H9 (cell line): ENCODE measurements around the gene SH3RF3. TPM values are rescaled to one million over a fixed set of nuclear protein-coding genes. Genes with fewer than 3 reads are reported as not detected.

Experiments
- DNase-seq: peaks from one replicate; pipeline ENCODE4 v3.0.0-alpha.2; 2017
- H2AFZ ChIP-seq: one replicate; pipeline ENCODE4 v1.6.1; 2013; ENCODE audit warnings: mild to moderate bottlenecking, low read length, control low read depth, moderate library complexity
- H2AK5ac ChIP-seq: 2 replicates; pipeline ENCODE4 v1.6.1; 2013; ENCODE audit warnings: low read length, control low read depth, mixed read lengths; ENCODE audit not compliant: insufficient read length
- H2BK120ac ChIP-seq: one replicate; pipeline ENCODE4 v1.6.1; 2013; ENCODE audit warnings: low read depth, mild to moderate bottlenecking, low read length, control low read depth, inconsistent platforms; ENCODE audit not compliant: poor library complexity, severe bottlenecking
- H2BK12ac ChIP-seq: 2 replicates; pipeline ENCODE4 v1.6.1; 2013; ENCODE audit warnings: low read length, control low read depth, mixed read lengths, low read depth; ENCODE audit not compliant: insufficient read length
- H2BK15ac ChIP-seq: 2 replicates; pipeline ENCODE4 v1.6.1; 2013; ENCODE audit warnings: low read depth, low read length, control low read depth
- H2BK20ac ChIP-seq: one replicate; pipeline ENCODE4 v1.6.1; 2013; ENCODE audit warnings: low read depth, mild to moderate bottlenecking, low read length, control low read depth, inconsistent platforms; ENCODE audit not compliant: poor library complexity, severe bottlenecking
- H2BK5ac ChIP-seq: 2 replicates; pipeline ENCODE4 v1.6.1; 2013; ENCODE audit warnings: low read length, control low read depth, mixed read lengths; ENCODE audit not compliant: insufficient read length
- H3K14ac ChIP-seq: 2 replicates; pipeline ENCODE4 v1.6.1; 2013; ENCODE audit warnings: low read length, control low read depth; ENCODE audit not compliant: insufficient read depth
- H3K18ac ChIP-seq: 2 replicates; pipeline ENCODE4 v1.6.1; 2013; ENCODE audit warnings: low read depth, mild to moderate bottlenecking, mixed read lengths, low read length, control low read depth; ENCODE audit not compliant: insufficient read length
- H3K23ac ChIP-seq: 2 replicates; pipeline ENCODE4 v1.6.1; 2013; ENCODE audit warnings: low read length, control low read depth, mixed read lengths, low read depth; ENCODE audit not compliant: insufficient read length
- H3K23me2 ChIP-seq: 2 replicates; pipeline ENCODE4 v1.6.1; 2013; ENCODE audit warnings: low read depth, mild to moderate bottlenecking, mixed read lengths, low read length, control low read depth; ENCODE audit not compliant: insufficient read length, poor library complexity, severe bottlenecking
- H3K27ac ChIP-seq: 2 replicates; pipeline ENCODE4 v1.5.1; 2013; ENCODE audit warnings: low read length, control low read depth, mixed read lengths, low read depth; ENCODE audit not compliant: insufficient read length
- H3K27me3 ChIP-seq: 2 replicates; pipeline ENCODE4 v1.6.1; 2013; ENCODE audit warnings: low read length, control low read depth, inconsistent platforms; ENCODE audit not compliant: insufficient read depth
- H3K4ac ChIP-seq: 2 replicates; pipeline ENCODE4 v1.6.1; 2013; ENCODE audit warnings: low read depth, mild to moderate bottlenecking, control low read depth, inconsistent platforms, low read length, moderate library complexity
- H3K4me1 ChIP-seq: 2 replicates; pipeline ENCODE4 v1.6.1; 2013; ENCODE audit warnings: low read length, control low read depth, inconsistent platforms; ENCODE audit not compliant: insufficient read depth
- H3K4me2 ChIP-seq: 2 replicates; pipeline ENCODE4 v1.6.1; 2013; ENCODE audit warnings: low read length, control low read depth, mixed read lengths; ENCODE audit not compliant: insufficient read length, insufficient read depth
- H3K56ac ChIP-seq: 2 replicates; pipeline ENCODE4 v1.6.1; 2013; ENCODE audit warnings: low read depth, mild to moderate bottlenecking, mixed read lengths, low read length, control low read depth; ENCODE audit not compliant: insufficient read length
- H3K79me1 ChIP-seq: 2 replicates; pipeline ENCODE4 v1.6.1; 2013; ENCODE audit warnings: low read depth, mild to moderate bottlenecking, moderate library complexity, low read length, control low read depth, inconsistent platforms; ENCODE audit not compliant: insufficient read depth, poor library complexity, severe bottlenecking
- H3K79me2 ChIP-seq: 2 replicates; pipeline ENCODE4 v1.6.1; 2013; ENCODE audit warnings: low read length, control low read depth, inconsistent platforms; ENCODE audit not compliant: insufficient read depth
- H3K9ac ChIP-seq: 2 replicates; pipeline ENCODE4 v1.6.1; 2013; ENCODE audit warnings: low read length, control low read depth, mixed read lengths; ENCODE audit not compliant: insufficient read length; ENCODE audit errors: extremely low read depth
- H3K9me3 ChIP-seq: one replicate; pipeline ENCODE4 v1.6.1; 2013; ENCODE audit warnings: low read depth, low read length, inconsistent platforms; ENCODE audit not compliant: control insufficient read depth
- H3T11ph ChIP-seq: one replicate; pipeline ENCODE4 v1.6.1; 2013; ENCODE audit warnings: mild to moderate bottlenecking, low read length, control low read depth, inconsistent platforms
- H4K20me1 ChIP-seq: one replicate; pipeline ENCODE4 v1.6.1; 2013; ENCODE audit not compliant: control insufficient read depth, insufficient read length, insufficient read depth
- H4K5ac ChIP-seq: 2 replicates; pipeline ENCODE4 v1.6.1; 2013; ENCODE audit warnings: low read depth, mild to moderate bottlenecking, mixed read lengths, low read length, control low read depth; ENCODE audit not compliant: insufficient read length
- H4K8ac ChIP-seq: replicated peaks from 2 replicates; pipeline ENCODE4 v1.6.1; 2013; ENCODE audit warnings: low read length, control low read depth, mixed read lengths, low read depth; ENCODE audit not compliant: insufficient read length
- H4K91ac ChIP-seq: 2 replicates; pipeline ENCODE4 v1.6.1; 2013; ENCODE audit warnings: low read depth, mild to moderate bottlenecking, moderate library complexity, mixed read lengths, low read length, control low read depth; ENCODE audit not compliant: insufficient read length
- H3K27ac Mint-ChIP-seq, 3 experiments: 2 replicates in 2 of 3; 3 replicates in 1 of 3; pipeline ENCODE4 v1.8.0; 2020 to 2021; ENCODE audit warnings: mixed read lengths in 3 of 3, mild to moderate bottlenecking in 1 of 3, moderate library complexity in 1 of 3
- H3K27me3 Mint-ChIP-seq: 2 replicates; pipeline ENCODE4 v1.8.0; 2021; ENCODE audit warnings: low read depth, mild to moderate bottlenecking, moderate library complexity, mixed read lengths
- H3K36me3 Mint-ChIP-seq, 3 experiments: 2 replicates in 2 of 3; 3 replicates in 1 of 3; pipeline ENCODE4 v1.8.0; 2020 to 2021; ENCODE audit warnings: low read depth in 3 of 3, mixed read lengths in 3 of 3; ENCODE audit not compliant: insufficient read depth in 1 of 3
- H3K4me1 Mint-ChIP-seq, 2 experiments: 2 replicates each; pipeline ENCODE4 v1.8.0; 2020; ENCODE audit warnings: mixed read lengths in 2 of 2
- H3K4me3 Mint-ChIP-seq, 2 experiments: 2 replicates in 1 of 2; 3 replicates in 1 of 2; pipeline ENCODE4 v1.8.0; 2020 to 2021; ENCODE audit warnings: mild to moderate bottlenecking in 2 of 2, mixed read lengths in 2 of 2, moderate library complexity in 1 of 2
- H3K9me3 Mint-ChIP-seq, 2 experiments: 2 replicates in 1 of 2; 3 replicates in 1 of 2; pipeline ENCODE4 v1.8.0; 2020; ENCODE audit warnings: mild to moderate bottlenecking in 2 of 2, mixed read lengths in 2 of 2, moderate library complexity in 1 of 2
- CTCF ChIP-seq: fragments of 200-600 bp; sonication (generic); conservative IDR thresholded peaks from 3 replicates; pipeline ENCODE4 v1.8.0; 2021; ENCODE audit warnings: antibody characterized with exemption, mild to moderate bottlenecking
- WGBS: extraction: QIAGEN DNeasy Blood & Tissue Kit; methylation state at CpG from one replicate; pipeline ENCODE4 v1.1.7; 2013; ENCODE audit warnings: missing lambda C conversion rate, low lambda C conversion rate, mixed read lengths; ENCODE audit not compliant: insufficient read length; ENCODE audit errors: extremely low coverage; 5-methylcytosine and 5-hydroxymethylcytosine counted together
- total RNA-seq: library from RNA; stranded (reverse); gene quantifications from 2 replicates; pipeline ENCODE4 v1.2.1, GENCODE V29; 2021

The SH3RF3 gene
- total RNA-seq, 1 experiment from 2014 or later: 0.46 TPM

GRCh38 chr2:109427661-109428091 lies 298.7 kb downstream of the SH3RF3 start:
- H3K4me1 ChIP-seq: no peaks in the 10 kb centered on the region
- H3K79me1 ChIP-seq: no peaks in the 10 kb centered on the region
- no peak overlapping the region for H2AK5ac ChIP-seq
- H3K23me2 ChIP-seq: no peaks in the 10 kb centered on the region
- no peak overlapping the region for H3K27ac Mint-ChIP-seq
- DNase-seq: no peak
- H3K14ac ChIP-seq: no peak overlapping the region
- no peak overlapping the region for H3T11ph ChIP-seq
- no peak overlapping the region for H3K23ac ChIP-seq
- H4K91ac ChIP-seq: no peak overlapping the region
- no peak overlapping the region for H3K4me3 Mint-ChIP-seq
- no peak overlapping the region for H2BK20ac ChIP-seq
- no peak overlapping the region for H3K56ac ChIP-seq
- no peaks in the 10 kb centered on the region for H3K27me3 ChIP-seq
- no peaks in the 10 kb centered on the region for H3K79me2 ChIP-seq
- no peak overlapping the region for H4K8ac ChIP-seq
- H2BK5ac ChIP-seq: no peak overlapping the region
- H3K4me2 ChIP-seq: no peak overlapping the region
- no CpG with 5 or more reads among the region's 11 CpGs for WGBS
- H3K9me3 ChIP-seq: no peaks in the 10 kb centered on the region
- no peak overlapping the region for H3K4ac ChIP-seq
- H3K9ac ChIP-seq: no peak overlapping the region
- no peak overlapping the region for H2BK15ac ChIP-seq
- H3K27me3 Mint-ChIP-seq: peaks cover 3% of the 10 kb centered on the region; the same call in 1 of the 2 replicates
- no peak for TF ChIP-seq CTCF
- H2BK12ac ChIP-seq: no peak overlapping the region
- no peak overlapping the region for H3K27ac ChIP-seq
- H3K36me3 Mint-ChIP-seq: no peaks in the 10 kb centered on the region
- H2AFZ ChIP-seq: no peak overlapping the region
- no peak overlapping the region for H3K18ac ChIP-seq
- peaks cover 0 to 3% of the 10 kb centered on the region in 2 experiments; a peak in 2 of 4 replicates for H3K4me1 Mint-ChIP-seq
- H4K20me1 ChIP-seq: no peaks in the 10 kb centered on the region
- H3K9me3 Mint-ChIP-seq: no peaks in the 10 kb centered on the region
- H2BK120ac ChIP-seq: no peak overlapping the region
- H4K5ac ChIP-seq: no peak overlapping the region
